NCI-H345 treated with DMSO at 0.1 percent for 48 hours (cell line): Measurements from ENCODE around the gene C2orf81.
"Not testable (repeated sequence)": the region's sequence is repeated elsewhere in the genome, so short reads cannot be mapped to it uniquely, and the experiment has no call there.

Experiments used
- DNase-seq: peaks from one replicate; lab custom pipeline; 2025; ENCODE audit not compliant: unreplicated experiment; lab: John Stamatoyannopoulos, UW

C2orf81 gene

GRCh38 chr2:74423231-74424095 lies 2.0 kb upstream of the C2orf81 start:
- DNase-seq: no peak

GRCh38 chr2:74420443-74421103 lies 846 bp downstream of the C2orf81 start:
- DNase-seq: not testable (repeated sequence)

- DNase-seq: no peak
These were observed 1.4 kb downstream of the C2orf81 start for GRCh38 chr2:74420006-74420405.

- DNase-seq: no peak
These were observed 2.1 kb downstream of the C2orf81 start for GRCh38 chr2:74419345-74419744.

GRCh38 chr2:74418312-74418711 lies 3.1 kb downstream of the C2orf81 start:
- DNase-seq: no peak

GRCh38 chr2:74417763-74418162 lies 3.7 kb downstream of the C2orf81 start:
- DNase-seq: no peak

GRCh38 chr2:74417197-74417596 lies 4.2 kb downstream of the C2orf81 start:
- DNase-seq: no peak

GRCh38 chr2:74416778-74417177 lies 4.6 kb downstream of the C2orf81 start:
- no peak for DNase-seq

- no peak for DNase-seq
These were observed 5.5 kb downstream of the C2orf81 start for GRCh38 chr2:74415762-74416395.

GRCh38 chr2:74414881-74415761 lies 6.3 kb downstream of the C2orf81 start:
- DNase-seq: no peak

GRCh38 chr2:74414441-74414840 lies 7.0 kb downstream of the C2orf81 start:
- peak; percentile 36 for DNase-seq

GRCh38 chr2:74413001-74413698 lies 8.3 kb downstream of the C2orf81 start:
- DNase-seq: no peak

- DNase-seq: no peak
These were observed 13.7 kb downstream of the C2orf81 start for GRCh38 chr2:74407682-74408081.

GRCh38 chr2:74406035-74406434 lies 15.4 kb downstream of the C2orf81 start:
- no peak for DNase-seq

- DNase-seq: no peak
These were observed 19.5 kb downstream of the C2orf81 start for GRCh38 chr2:74401891-74402290.

GRCh38 chr2:74399785-74400184 lies 21.6 kb downstream of the C2orf81 start:
- peak; percentile 5 for DNase-seq

GRCh38 chr2:74396149-74396548 lies 25.3 kb downstream of the C2orf81 start:
- DNase-seq: no peak

GRCh38 chr2:74393525-74393924 lies 27.9 kb downstream of the C2orf81 start:
- no peak for DNase-seq

GRCh38 chr2:74392449-74392743 lies 29.0 kb downstream of the C2orf81 start:
- DNase-seq: no peak

GRCh38 chr2:74391580-74392448 lies 29.6 kb downstream of the C2orf81 start:
- peak; percentile 91 for DNase-seq
